Caki2 (cell line): Measurements from ENCODE around the gene TBX3. TPM values are rescaled to one million over a fixed set of nuclear protein-coding genes. Genes with fewer than 3 reads are reported as not detected.

Source experiments
- DNase-seq: peaks from one replicate; pipeline ENCODE4 v3.0.0-alpha.2; 2015; ENCODE audit warnings: low read depth
- in situ Hi-C: cut with HindIII; loops from 2 replicates; pipeline ENCODE4 v1.10.0; 2016; ENCODE audit warnings: low sequenced_read_pairs, low pct_unique_long_range_greater_than_20kb, mixed read lengths
- total RNA-seq: library from RNA; depleted of rRNA; stranded (reverse); fragments of >200 nt; shearing (Covaris generic); gene quantifications from 2 replicates; pipeline ENCODE4 v1.2.3, GENCODE V29; 2014; ENCODE audit warnings: low replicate concordance

The TBX3 gene
- total RNA-seq, 1 experiment from 2014 or later = 1.9 TPM

DNA sequence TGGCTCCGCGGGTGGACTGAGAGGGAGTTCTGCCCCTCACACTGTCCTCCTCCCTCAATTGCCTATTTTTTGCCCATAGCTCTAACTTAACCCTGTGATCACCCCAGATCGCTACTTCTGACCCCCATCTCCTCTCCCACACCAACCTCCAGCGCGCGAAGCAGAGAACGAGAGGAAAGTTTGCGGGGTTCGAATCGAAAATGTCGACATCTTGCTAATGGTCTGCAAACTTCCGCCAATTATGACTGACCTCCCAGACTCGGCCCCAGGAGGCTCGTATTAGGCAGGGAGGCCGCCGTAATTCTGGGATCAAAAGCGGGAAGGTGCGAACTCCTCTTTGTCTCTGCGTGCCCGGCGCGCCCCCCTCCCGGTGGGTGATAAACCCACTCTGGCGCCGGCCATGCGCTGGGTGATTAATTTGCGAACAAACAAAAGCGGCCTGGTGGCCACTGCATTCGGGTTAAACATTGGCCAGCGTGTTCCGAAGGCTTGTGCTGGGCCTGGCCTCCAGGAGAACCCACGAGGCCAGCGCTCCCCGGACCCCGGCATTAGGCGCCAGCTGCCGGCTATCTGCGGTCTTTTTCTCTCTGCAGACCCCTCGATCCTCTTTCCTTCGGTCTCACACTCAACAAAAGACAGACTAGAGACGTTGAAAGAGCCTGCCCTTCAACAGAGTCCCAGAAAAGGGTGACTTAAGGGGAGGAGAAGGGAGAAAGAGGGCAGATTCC is 3.0 kb upstream of the TBX3 start:
- in situ Hi-C loops = no loop called here
- DNase-seq = no peak

DNA sequence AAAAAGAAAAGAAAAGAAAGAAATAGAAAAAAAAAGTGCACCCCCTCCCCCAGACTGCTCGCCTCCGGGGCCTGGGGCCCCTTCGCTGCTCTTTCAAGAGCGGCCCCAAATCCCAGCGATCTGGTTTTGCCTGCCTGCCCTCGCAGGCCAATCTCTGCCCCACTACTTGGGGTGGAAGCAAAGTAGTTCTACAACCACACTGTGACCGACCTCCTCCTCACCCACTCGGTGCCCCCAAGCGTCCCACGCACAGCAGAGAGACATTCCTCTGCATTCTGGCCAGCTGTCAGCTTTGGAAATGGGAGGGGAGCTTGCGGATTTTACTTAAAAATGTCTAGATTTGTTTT is 2.4 kb upstream of the TBX3 start:
- in situ Hi-C loops = no loop called here
- DNase-seq = no peak

DNA sequence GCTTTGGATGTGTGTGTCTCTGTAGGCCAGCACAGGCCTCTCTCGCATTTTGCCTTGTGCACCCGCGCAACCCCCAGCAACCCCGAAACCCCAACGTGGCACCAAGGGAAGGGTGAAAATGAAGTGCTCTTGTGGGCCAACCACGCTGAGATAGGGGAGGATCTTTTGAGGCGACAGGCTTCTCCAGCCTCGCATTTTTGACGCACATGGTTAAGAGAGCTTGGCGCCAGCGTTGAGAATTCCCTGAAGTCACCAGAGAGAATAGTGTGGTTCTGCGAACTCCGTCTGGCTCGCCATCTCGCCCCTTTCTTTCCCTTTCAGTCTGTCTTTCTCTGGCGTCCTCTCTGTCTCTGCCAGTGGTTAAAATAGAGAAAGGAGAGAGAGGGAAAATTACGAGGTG is 1.9 kb upstream of the TBX3 start:
- no peak for DNase-seq
- in situ Hi-C loops = no loop called here

DNA sequence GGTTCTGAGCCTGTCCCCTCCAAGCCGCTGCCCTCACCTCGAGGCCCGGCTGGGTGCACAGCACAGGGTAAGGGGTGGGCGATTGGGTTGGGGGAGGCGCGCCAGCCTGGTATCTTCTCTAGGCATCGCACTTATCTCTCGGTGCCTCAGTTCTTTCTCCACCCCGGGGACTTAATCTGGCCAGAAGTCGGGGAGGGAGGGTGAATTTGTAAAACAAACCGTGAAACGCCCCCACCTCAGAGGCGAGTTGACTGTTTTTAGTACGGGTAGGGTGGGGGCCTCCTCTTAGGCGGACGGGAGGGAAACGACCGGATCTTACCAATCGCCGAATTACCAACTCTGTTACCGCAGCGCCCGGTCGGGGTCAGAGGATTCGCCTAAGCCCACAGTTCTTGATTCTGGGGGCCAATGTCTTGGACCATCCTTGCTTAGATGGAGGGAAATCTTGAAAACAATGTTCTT is 1.4 kb upstream of the TBX3 start:
- no peak for DNase-seq
- in situ Hi-C loops = no loop called here

DNA sequence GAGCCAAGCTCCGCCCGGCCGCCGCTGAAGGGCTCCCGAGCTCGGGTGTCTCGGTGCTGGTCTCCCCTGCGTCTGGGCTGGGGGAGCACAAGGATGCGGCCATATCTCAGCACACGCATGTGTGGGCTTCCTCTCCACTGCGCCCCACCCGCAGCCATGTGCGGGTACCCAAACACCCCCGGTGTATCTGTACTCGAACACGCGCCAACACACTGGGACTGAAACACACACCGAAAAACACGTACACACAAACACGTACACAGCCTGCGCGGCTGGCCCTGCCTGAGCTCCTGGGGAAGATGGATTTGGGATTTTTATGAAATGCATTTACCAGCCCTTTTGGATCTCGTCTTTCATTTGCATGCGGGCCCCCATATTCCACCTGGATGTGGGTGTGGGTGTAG is 897 bp upstream of the TBX3 start:
- in situ Hi-C loops = no loop called here
- no peak for DNase-seq

DNA sequence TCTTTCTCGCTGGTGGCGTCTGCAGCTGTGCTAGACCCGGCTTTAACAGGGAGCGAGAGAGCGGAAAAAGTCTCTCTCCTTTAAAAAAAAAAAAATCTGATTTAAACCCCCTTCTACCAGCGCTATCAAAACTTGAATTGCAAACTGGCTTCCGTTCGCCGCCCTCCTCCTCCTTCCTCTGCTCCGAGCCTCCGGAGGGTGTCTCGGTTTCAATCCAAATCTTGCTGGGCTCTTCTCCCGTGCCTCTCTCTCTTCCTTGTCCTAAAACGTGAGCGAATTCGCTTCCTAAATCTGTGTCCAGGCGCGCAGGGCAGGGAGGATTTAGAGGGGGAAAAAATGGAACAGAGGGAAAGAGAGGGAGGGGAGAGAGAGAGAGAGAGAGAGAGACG is 272 bp downstream of the TBX3 start:
- DNase-seq = no peak
- in situ Hi-C loops = no loop called here

DNA sequence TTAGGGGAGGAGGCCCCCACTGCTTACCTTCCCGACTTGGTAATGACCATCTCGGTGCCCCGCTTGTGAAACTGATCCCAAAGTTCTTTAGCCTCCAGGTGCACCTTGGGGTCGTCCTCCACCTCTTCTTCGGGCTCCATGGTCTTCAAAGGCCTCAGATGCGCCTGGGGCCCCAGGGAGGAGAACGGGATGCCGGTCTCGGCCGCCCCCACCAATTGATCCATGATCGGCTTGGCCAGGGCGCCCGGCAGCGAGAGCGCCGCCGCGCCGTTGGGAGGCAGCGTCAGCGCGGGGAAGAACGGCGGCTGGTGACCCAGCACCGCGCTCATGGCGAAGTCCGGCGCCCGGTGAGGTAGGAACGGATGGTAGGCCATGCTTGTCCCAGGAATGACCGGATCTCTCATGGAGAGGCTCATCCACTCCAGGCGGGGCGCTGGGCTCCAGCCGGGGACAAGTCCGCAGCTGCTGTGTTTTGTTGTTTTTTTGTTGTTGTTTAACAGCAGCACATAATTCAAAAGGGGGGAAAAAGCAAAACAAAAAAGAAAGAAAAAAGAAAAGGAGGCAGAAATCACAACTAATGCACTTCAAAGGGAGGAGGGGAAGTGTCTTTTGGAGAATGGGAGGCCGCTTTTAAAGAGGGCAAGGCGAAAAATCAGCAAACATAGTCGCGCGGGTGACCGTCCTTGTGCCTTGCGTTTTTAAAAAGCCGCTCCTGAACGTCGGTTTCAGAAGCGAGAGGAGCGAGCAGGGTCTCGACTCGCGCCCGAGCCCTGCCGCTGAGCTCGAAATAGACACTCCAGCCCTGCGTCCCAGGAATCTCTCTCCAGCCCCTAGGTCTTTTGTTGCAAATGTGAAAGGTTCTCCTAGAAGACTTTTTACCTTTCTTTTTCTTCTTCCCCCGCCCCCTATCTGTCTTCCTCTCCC is 928 bp downstream of the TBX3 start:
- no peak for DNase-seq
- in situ Hi-C loops = no loop called here

DNA sequence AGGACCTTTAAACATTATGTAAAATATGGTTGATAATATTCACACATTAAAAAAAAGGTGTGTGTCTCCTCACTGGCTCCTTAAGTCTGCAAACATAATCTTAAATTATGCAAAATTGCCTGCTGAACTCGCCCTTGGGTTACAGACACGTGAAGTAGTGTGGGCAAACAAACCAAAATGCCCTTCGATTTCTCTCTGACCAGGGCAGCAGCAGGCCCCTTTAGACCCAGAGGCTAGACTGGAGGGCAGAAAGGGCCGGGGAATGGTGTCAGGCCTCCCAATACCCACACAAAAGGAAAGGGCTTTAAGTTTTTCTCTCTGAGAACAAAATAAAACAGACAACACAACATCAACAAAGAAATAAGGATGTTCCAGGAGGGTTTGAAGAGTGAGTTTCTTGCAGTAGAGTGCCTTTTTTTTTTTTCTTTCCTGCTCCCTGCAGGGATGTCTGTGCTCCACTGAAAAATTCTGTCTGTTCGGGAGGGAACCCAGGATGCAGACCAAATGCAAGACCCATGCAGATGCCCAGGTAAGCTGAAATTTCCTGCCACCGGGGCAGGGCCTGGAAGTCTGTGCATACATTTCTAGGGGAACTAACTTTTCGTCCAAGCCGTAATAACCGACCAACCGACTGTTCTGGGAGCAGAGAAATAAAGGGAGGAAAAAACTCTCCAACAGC is 1.7 kb downstream of the TBX3 start:
- no peak for DNase-seq
- in situ Hi-C loops = no loop called here

DNA sequence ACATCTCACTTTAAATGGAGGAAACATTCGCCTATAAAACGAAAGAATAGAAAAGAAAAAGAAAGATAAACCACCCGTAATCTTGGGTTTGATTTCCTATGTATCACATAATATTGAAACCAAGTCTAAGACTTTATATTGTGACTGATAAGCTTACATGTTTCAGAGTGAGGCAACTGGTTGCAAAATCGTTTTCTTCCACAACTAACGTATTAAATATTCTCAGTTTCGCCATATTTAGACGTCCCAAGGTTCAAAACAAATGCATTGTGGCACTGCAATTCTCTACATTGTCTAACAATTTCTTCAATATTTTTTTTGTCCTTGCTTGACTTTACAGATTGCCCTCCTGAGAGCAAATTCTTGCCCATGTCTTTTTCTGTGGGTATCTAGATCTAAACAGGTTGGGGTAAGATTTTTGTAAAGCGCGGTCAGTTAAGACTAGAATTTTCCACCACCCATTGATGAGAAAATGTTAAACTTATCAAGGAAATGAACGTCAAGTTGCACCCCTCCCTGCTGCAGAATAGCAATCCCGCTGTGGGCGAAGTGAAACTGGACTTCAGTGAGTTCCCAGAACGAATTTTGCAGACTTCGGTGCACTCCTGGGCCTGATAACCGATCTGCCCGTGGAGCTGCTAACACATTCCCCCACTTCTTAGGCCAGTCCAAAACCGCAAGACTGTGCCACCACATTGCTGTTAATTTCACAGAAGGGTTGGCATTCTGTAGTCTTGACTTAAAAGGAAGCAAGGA is 2.7 kb downstream of the TBX3 start:
- DNase-seq = no peak
- in situ Hi-C loops = no loop called here

DNA sequence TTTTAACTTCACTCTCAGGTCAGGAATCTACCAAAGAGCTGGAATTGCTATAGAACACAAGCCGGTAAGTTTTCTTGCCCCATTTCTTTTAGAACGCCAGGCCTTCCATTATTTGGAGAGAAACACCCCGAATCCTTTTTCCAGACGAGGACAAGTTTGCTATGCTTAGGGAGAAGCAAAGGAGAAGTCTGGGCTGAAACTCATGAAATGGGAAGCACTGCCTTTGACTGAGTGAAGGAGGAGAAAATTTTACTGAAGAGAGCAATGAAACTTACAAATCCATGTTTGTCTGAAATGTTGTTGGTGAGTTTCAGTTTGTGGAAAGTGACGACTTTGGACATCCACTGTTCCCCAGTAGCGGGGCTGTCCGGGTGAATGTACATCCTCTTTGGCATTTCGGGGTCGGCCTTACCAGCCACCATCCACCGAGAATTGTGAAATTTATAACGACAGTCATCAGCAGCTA is 3.3 kb downstream of the TBX3 start:
- in situ Hi-C loops = no loop called here
- DNase-seq = no peak

DNA sequence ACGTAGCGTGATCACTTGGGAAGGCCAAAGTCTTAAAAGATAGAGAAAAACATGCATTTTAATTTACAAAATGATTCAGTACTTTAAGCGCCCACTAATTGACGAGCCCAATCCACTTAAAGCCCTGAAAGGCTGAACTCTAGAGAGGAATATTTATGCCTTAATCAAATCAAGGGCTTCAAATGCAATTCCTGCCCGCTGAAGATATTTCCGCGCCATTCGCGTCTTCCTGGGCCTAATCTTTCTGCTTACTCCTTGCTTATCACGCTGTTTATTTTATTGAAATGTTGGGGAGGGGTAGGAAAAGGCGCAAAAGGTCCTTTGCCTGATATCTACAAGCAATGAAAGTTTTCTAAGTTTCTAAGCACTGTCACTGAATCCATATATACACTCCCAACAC is 4.0 kb downstream of the TBX3 start:
- DNase-seq = no peak
- in situ Hi-C loops = no loop called here

DNA sequence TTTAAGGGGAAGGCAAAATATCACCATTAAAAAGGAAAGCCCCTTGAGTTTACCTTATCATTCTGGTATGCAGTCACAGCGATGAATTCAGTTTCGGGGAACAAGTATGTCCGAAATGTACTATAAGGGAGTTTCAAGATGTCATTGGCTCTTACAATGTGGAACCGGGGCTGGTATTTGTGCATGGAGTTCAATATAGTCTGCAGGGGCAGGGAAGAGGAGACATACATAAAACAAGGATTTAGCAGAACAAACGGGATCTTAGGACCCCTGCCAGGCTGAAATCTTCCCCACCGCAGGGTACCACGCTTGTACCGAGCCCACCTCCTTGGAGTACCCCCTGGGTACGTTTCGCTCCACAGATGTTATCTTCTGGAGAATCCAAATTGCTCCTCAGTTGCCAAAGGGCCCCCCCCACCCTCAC is 4.5 kb downstream of the TBX3 start:
- in situ Hi-C loops = no loop called here
- DNase-seq = no peak

DNA sequence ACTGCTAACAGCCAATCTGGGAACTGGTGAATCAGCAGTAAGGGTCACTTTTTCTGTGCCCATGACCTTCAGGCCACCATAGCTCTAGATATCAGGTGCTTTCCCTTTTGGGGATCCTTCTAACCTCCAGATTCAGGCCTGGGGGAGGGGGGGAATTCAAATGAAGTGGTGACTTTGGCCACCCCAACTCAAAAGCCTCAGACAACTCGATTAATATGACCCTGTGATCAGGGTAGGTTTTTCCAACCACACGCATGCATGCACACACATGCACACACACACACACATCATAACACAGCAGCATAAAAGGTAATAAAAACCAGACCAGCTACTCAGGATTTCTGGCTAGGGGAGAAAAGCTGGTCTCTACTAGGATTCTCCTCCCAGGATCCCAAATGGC is 5.3 kb downstream of the TBX3 start:
- DNase-seq = no peak
- in situ Hi-C loops = no loop called here

DNA sequence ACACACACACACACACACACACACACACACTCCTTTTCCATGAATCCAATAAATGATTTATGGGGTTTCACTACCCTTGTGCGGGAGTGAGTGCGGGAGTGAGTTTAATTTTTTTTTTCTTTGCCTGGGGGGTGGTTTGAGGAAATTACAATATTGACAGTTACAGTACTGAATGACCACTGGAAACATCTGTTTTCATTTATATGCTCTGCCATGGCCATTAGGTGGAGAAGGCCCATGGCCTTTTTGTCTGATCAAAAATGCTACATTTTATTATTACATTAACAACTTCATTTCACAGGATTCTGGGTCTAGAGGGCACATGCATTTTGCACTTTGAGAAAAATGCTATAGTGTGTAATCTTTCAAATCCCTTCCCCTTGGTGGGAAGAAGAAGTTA is 5.9 kb downstream of the TBX3 start:
- no peak for DNase-seq
- in situ Hi-C loops = no loop called here

DNA sequence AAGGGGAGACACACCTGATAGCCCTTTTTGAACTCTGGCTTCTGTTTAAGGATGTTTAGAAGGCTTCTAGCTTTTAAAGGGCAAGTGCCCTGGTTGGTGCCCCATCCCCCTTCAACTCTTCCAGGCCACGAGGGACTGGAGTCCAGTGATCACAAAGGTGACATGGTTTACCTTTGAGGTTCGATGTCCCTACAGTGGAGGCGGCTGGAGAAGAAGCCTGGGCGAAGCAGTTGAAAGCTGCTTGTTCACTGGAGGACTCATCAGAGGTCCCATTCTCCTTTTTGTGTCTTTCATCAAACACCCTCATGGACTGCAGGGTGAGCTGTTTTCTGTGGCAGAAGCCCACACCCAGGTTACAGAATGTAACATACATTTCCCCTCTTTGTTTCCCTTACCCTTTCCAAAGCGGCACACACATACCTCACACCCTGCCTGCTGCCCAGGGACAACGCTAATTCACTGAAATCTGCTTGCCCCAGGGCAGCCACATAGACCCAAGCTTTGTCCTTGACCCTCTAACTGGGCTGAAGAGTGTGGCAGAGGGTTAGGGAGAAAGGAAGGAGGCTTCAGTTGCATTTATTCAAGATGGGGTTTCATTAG is 7.7 kb downstream of the TBX3 start:
- no peak for DNase-seq

DNA sequence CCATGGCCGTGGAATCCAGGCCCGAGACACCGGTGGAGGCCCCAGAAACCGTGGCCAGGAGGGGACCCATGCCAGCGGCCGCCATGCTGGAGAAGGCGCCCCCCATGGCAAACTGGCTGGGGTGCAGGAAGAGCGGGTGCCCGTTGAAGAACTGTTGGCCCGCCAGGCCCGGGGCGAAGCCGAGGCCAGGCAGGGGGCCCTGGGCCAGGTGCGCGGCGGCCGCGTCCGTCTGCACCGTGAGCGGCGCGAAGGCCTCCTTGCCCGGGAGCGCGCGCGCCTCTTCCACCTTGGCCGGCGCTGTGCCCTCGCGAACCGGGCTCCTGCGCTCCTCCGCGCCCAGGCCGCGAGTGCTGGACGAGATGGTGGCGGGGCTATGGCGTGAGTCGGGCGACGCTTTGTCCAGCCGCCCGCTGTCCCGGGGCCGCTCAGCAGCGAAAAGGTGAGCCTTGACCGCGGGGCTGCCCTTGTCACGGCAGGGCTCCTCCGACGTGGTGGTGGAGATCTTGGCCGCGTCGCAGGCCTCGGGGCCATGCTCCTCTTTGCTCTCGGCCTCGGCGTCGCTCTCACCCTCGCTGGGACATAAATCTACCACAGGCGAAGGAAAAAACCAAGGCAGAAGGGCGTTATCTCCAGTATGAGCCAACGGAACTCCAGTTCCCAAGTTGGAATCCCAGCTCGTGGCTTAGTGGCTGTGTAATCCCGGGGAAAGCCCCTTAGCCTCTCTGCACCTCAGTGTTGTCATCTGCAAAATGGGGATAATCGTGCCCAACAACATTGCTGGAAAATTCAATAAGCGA is 9.5 kb downstream of the TBX3 start:
- in situ Hi-C loops = no loop called here
- no peak for DNase-seq

More for the DNA sequence above, 7.7 kb downstream of the TBX3 start:
- in situ Hi-C loops = no loop called here

DNA sequence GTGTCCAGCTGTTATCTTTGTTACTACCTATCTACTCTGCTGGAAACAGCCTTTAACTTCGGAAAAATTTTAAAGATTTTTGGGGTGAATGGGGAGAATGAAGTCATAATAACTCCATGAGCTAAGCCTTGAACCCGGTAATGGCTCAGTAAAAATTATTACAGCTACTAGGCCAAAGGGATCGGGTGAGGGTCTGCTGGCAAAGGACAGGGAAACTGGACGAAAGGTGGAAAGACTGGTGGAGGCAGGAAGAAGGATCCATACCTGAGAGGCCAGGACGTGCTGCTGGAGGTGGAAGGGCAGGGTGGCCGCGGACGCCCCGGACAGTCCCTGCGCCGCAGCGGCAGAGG is 10.1 kb downstream of the TBX3 start:
- in situ Hi-C loops = no loop called here
- no peak for DNase-seq
